AG04449 (cell line): Measurements from ENCODE around the gene HS3ST2.
A peak's percentile ranks its signal among the peaks of the same experiment; 100 is the strongest.

Experiments used
- CTCF ChIA-PET: fragments of 350-600 bp; formaldehyde crosslinking; extraction: SDS; loops from one replicate; lab custom pipeline; 2021; ENCODE audit warnings: antibody characterized with exemption; lab: Yijun Ruan, JAX
- POLR2A ChIA-PET: fragments of 400-600, 350-600 bp; formaldehyde crosslinking; extraction: SDS; loops from one replicate; lab custom pipeline; 2020; ENCODE audit warnings: antibody characterized with exemption, inconsistent platforms; lab: Yijun Ruan, JAX
- DNase-seq: peaks from one replicate; pipeline ENCODE4 v3.0.0-alpha.2; 2010; ENCODE audit warnings: low read depth, low spot score
- H3K4me3 ChIP-seq: 2 replicates; pipeline ENCODE4 v1.5.1; 2011; ENCODE audit warnings: low read depth, mild to moderate bottlenecking, control low read depth, low read length
- CTCF ChIP-seq: IDR thresholded peaks from one replicate; pipeline ENCODE4 v1.5.1; 2011; ENCODE audit warnings: mild to moderate bottlenecking, moderate library complexity, low read length, control low read depth, inconsistent platforms; ENCODE audit not compliant: insufficient read depth; ENCODE audit errors: missing control alignments

HS3ST2 gene

GRCh38 chr16:22945361-22945760 is 131.4 kb downstream of the HS3ST2 start:
- CTCF ChIA-PET = no interaction called here
- no peak for DNase-seq
- POLR2A ChIA-PET = no interaction called here
- H3K4me3 ChIP-seq = no peak overlapping the region
- no peak for TF ChIP-seq CTCF

GRCh38 chr16:22946433-22946832 is 132.5 kb downstream of the HS3ST2 start:
- POLR2A ChIA-PET = no interaction called here
- no peak overlapping the region for H3K4me3 ChIP-seq
- no peak for DNase-seq
- no peak for TF ChIP-seq CTCF
- CTCF ChIA-PET = interaction anchor here (1.4 kb wide), 1 partner anchor 9 kb away, joined by 3 read pairs; no protein-coding TSS in a partner anchor

- no peak for DNase-seq
- CTCF ChIA-PET = interaction anchor here (0.7 kb wide), 1 partner anchor 29 kb away, joined by 3 read pairs; no protein-coding TSS in a partner anchor
- H3K4me3 ChIP-seq = no peak overlapping the region
Measured at GRCh38 chr16:22948058-22948602, 134.2 kb downstream of the HS3ST2 start.

GRCh38 chr16:22948603-22949368 is 134.8 kb downstream of the HS3ST2 start:
- no peak for DNase-seq
- TF ChIP-seq CTCF = peak; percentile 64
- POLR2A ChIA-PET = no interaction called here
- no peak overlapping the region for H3K4me3 ChIP-seq
- CTCF ChIA-PET = interaction anchor here (0.7 kb wide), 1 partner anchor 28 kb away, joined by 3 read pairs; no protein-coding TSS in a partner anchor

More at GRCh38 chr16:22948058-22948602, 134.2 kb downstream of the HS3ST2 start:
- TF ChIP-seq CTCF = no peak
- POLR2A ChIA-PET = no interaction called here

GRCh38 chr16:22955461-22956070 is 141.6 kb downstream of the HS3ST2 start:
- H3K4me3 ChIP-seq = no peak overlapping the region
- ChIA-PET CTCF (no interaction called here), POLR2A (no interaction called here)
- TF ChIP-seq CTCF = no peak
- DNase-seq = no peak

- no peak for DNase-seq
- no peak overlapping the region for H3K4me3 ChIP-seq
- POLR2A ChIA-PET = no interaction called here
- CTCF ChIA-PET = no interaction called here
- no peak for TF ChIP-seq CTCF
Measured at GRCh38 chr16:22961206-22961605, 147.2 kb downstream of the HS3ST2 start.
